Endothelial cell (in vitro differentiated cells): ENCODE measurements around the gene LCA5L. TPM values are rescaled to one million over a fixed set of nuclear protein-coding genes. Genes with fewer than 3 reads are reported as not detected.

Experiments
- DNase-seq: peaks from one replicate; pipeline ENCODE4 v3.0.0; 2021; ENCODE audit warnings: low spot score
- H3K27ac Mint-ChIP-seq: one replicate; pipeline ENCODE4 v1.8.0; 2021; ENCODE audit warnings: mixed read lengths, inconsistent platforms; ENCODE audit not compliant: unreplicated experiment
- H3K27me3 Mint-ChIP-seq: one replicate; pipeline ENCODE4 v1.8.0; 2021; ENCODE audit warnings: mild to moderate bottlenecking, moderate library complexity, mixed read lengths, inconsistent platforms; ENCODE audit not compliant: unreplicated experiment
- H3K36me3 Mint-ChIP-seq: one replicate; pipeline ENCODE4 v1.8.0; 2021; ENCODE audit warnings: mild to moderate bottlenecking, low read depth, mixed read lengths, inconsistent platforms; ENCODE audit not compliant: unreplicated experiment
- H3K4me1 Mint-ChIP-seq: one replicate; pipeline ENCODE4 v1.8.0; 2021; ENCODE audit warnings: mild to moderate bottlenecking, mixed read lengths, inconsistent platforms; ENCODE audit not compliant: unreplicated experiment
- H3K4me3 Mint-ChIP-seq: one replicate; pipeline ENCODE4 v1.8.0; 2021; ENCODE audit warnings: mild to moderate bottlenecking, mixed read lengths, inconsistent platforms; ENCODE audit not compliant: unreplicated experiment
- H3K9me3 Mint-ChIP-seq: one replicate; pipeline ENCODE4 v1.8.0; 2021; ENCODE audit warnings: mixed read lengths, inconsistent platforms; ENCODE audit not compliant: unreplicated experiment
- total RNA-seq: library from RNA; stranded (reverse); fragmentation: NEBNext Ultra II Directional; extraction: Animal tissue kit (Norgen Biotek cat#: 25700); gene quantifications from one replicate; pipeline ENCODE4 v1.2.1, GENCODE V29; 2021; ENCODE audit not compliant: unreplicated experiment
- TF ChIP-seq, protein P1 (sequence below): fragments of 200-600 bp; sonication (generic); IDR thresholded peaks from one replicate; pipeline ENCODE4 v1.5.0; 2021; ENCODE audit warnings: antibody characterized with exemption; ENCODE audit not compliant: unreplicated experiment

Gene LCA5L
- total RNA-seq, 1 donor from 2014 or later, result 0.59 TPM

DNA sequence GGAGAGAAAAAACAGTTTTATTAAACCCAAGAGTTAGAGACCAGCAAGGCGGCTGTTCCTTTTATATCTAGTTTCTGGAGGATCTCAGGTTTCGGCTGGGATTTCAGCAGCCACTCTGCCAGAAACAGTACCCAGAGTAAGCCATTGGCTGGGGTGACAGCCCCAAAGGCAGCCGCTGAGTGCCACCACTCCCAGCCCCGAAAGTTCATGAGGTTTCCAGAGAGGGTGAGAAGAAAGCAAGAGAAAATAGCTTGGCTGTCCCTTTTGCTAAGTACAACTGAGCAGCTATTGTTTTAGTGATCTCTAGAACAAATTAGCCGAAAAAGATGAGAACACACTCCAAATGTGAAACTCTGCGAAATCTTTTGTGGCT is 7.4 kb upstream of the LCA5L start:
- H3K9me3 Mint-ChIP-seq, result no peaks in the 10 kb centered on the region
- no peak for DNase-seq
- H3K27ac Mint-ChIP-seq, result no peak overlapping the region

DNA sequence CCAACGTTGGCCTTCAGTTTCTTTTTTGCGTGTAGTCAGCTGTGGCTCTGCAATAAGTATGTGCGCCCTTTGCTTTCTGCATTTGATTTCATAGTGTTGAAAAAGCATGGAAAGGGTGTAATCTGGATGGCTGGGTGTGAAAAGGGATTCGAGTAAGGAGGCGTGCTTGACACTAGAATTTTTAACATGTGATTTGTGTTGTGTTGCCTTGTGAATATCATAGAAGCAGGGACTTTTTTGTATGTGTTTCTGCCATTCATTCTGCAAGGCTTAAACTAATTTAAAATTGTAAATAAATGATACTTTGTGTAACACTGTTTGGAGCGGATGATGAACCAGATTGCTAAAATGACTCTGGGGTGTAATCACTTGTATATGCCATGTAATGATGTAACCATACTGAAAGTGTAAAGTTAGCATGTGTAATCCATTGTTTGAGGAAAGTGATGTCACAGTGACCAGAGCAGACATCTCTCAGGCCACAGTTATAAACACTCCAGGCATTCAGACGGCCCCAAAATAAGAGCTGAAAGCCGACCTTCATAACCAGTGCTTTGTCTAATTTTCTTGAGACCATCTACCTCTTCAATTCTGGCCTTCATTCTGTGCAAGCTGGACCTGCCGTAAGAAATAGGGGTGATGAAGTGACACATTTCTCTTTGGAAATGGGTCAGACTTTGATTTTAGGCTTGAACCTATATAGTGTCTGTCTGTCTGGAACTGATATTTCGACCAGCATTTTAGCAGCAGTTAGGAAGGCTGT is 6.8 kb upstream of the LCA5L start:
- no peaks in the 10 kb centered on the region for H3K9me3 Mint-ChIP-seq
- TF ChIP-seq, protein P1, sequence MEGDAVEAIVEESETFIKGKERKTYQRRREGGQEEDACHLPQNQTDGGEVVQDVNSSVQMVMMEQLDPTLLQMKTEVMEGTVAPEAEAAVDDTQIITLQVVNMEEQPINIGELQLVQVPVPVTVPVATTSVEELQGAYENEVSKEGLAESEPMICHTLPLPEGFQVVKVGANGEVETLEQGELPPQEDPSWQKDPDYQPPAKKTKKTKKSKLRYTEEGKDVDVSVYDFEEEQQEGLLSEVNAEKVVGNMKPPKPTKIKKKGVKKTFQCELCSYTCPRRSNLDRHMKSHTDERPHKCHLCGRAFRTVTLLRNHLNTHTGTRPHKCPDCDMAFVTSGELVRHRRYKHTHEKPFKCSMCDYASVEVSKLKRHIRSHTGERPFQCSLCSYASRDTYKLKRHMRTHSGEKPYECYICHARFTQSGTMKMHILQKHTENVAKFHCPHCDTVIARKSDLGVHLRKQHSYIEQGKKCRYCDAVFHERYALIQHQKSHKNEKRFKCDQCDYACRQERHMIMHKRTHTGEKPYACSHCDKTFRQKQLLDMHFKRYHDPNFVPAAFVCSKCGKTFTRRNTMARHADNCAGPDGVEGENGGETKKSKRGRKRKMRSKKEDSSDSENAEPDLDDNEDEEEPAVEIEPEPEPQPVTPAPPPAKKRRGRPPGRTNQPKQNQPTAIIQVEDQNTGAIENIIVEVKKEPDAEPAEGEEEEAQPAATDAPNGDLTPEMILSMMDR, result no peak
- peak overlapping the region; percentile 33 for H3K4me3 Mint-ChIP-seq
- peaks cover 3% of the 10 kb centered on the region for H3K4me1 Mint-ChIP-seq
- no peak for DNase-seq
- H3K36me3 Mint-ChIP-seq, result no peaks in the 10 kb centered on the region
- peaks cover 2% of the 10 kb centered on the region for H3K27me3 Mint-ChIP-seq
- no peak overlapping the region for H3K27ac Mint-ChIP-seq

More for the DNA sequence above, 7.4 kb upstream of the LCA5L start:
- Mint-ChIP-seq H3K4me1 (peaks cover 3% of the 10 kb centered on the region), H3K36me3 (no peaks in the 10 kb centered on the region), H3K4me3 (no peak overlapping the region), H3K27me3 (peaks cover 2% of the 10 kb centered on the region)
- TF ChIP-seq, protein P1, result no peak

DNA sequence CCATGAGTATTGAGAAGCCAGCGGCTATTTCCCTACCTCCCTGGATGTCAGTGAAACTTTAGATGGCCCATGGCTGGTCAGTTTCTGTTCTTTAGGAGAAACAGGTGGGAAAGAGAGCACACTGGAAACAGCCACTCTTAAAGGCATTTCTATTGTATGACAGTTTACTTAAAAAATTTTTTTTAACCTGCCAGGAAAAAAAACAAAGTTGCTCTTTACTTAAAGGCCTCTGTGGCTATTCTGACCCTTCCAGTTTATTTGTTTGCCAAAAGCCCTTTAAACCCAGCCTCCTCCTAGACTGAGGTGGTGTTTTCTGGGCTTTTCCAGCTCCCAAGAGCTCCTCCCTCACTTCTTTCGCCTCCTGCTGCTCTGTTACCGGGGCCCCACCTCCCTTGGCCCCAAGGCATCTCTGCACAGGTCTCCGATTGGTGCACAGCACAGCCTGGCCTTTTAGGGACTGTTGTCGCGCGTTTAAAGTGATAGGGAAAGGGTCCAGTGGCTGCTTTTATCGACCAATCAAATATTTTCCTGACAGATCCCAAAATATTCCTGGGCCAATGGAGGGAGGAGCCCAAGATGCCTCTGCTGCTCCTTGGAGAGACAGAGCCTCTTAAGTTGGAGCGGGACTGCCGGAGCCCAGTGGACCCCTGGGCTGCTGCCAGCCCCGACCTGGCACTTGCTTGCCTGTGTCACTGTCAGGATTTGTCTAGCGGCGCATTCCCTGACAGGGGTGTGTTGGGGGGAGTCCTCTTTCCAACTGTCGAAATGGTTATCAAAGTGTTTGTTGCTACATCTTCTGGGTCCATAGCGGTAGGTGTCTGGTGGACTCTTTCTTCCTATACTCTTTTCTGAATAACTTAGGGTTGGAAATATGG is 6.0 kb upstream of the LCA5L start, which contains the start of gene SH3BGR:
Gene SH3BGR, plus strand, starts transcription at position 639 of the 875 bp plus-strand sequence. Its CDS starts 127 bp downstream, at position 766.
- TF ChIP-seq, protein P1, result no peak
- Mint-ChIP-seq H3K9me3 (no peaks in the 10 kb centered on the region), H3K27me3 (peaks cover 2% of the 10 kb centered on the region), H3K4me1 (peaks cover 5% of the 10 kb centered on the region), H3K36me3 (no peaks in the 10 kb centered on the region), H3K27ac (no peak within 1 kb of the TSS), H3K4me3 (peak within 1 kb of the TSS; percentile 33)
- DNase-seq, result no peak

DNA sequence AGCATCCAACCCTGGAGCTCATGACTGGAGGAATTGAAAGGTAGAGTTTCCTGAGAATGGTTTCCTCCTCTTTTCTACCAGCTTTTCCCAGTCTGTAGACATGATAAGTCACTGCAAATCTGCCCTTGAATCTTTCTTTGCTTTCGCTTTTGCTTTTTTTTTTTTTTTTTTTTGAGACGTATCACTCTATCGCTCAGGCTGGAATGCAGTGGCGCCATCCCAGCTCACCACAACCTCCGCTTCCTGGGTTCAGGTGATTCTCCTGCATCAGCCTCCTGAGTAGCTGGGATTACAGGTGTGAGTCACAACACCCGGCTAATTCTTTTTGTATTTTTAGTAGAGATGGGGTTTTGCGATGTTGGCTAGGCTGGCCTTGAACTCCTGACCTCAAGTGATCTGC is 1.7 kb upstream of the LCA5L start:
- no peak for DNase-seq
- no peak overlapping the region for H3K27ac Mint-ChIP-seq
- H3K4me3 Mint-ChIP-seq, result no peak overlapping the region
- H3K36me3 Mint-ChIP-seq, result peaks cover 7% of the 10 kb centered on the region
- TF ChIP-seq, protein P1, result no peak
- peaks cover 6% of the 10 kb centered on the region for H3K9me3 Mint-ChIP-seq
- peaks cover 6% of the 10 kb centered on the region for H3K27me3 Mint-ChIP-seq
- peaks cover 18% of the 10 kb centered on the region for H3K4me1 Mint-ChIP-seq
